Caco-2 (cell line): ENCODE results near the gene SIGLEC5. TPM values are rescaled to one million over a fixed set of nuclear protein-coding genes. Genes with fewer than 3 reads are reported as not detected.

Experiments
- BruUV-seq: library from RNA; stranded (reverse); fragments of 400-500 nt; replicated peaks from 2 replicates; lab custom pipeline; 2021; lab: Mats Ljungman, UMichigan
- CTCF ChIA-PET: fragments of 300-600 bp; sonication (Branson Sonifier 250); formaldehyde crosslinking; loops from one replicate; lab custom pipeline; 2022; ENCODE audit warnings: antibody characterized with exemption; lab: Charles Lee
- POLR2A ChIA-PET: fragments of 300-600 bp; sonication (Branson Sonifier 250); formaldehyde crosslinking; loops from one replicate; lab custom pipeline; 2022; ENCODE audit warnings: antibody characterized with exemption; lab: Charles Lee
- DNase-seq, 2 experiments: peaks; one replicate each; pipeline versions ENCODE4 v3.0.0 to v3.0.0-alpha.2; 2020 to 2022
- H3K27me3 ChIP-seq: replicated peaks from 2 replicates; pipeline ENCODE4 v1.6.0; 2011; ENCODE audit warnings: low read length; ENCODE audit not compliant: control insufficient read depth, insufficient read depth
- H3K36me3 ChIP-seq: 2 replicates; pipeline ENCODE4 v1.5.1; 2011; ENCODE audit warnings: low read length; ENCODE audit not compliant: control insufficient read depth, insufficient read depth
- H3K4me1 ChIP-seq: fragments of 250-450 bp; sonication (Bioruptor Pico); 2 replicates; pipeline ENCODE4 v1.5.1; 2020; ENCODE audit warnings: mild to moderate bottlenecking
- H3K4me3 ChIP-seq: 2 replicates; pipeline ENCODE4 v1.5.1; 2011; ENCODE audit warnings: low read depth, mild to moderate bottlenecking, control low read depth, low read length
- H3K9me3 ChIP-seq: fragments of 250-450 bp; sonication (Bioruptor Pico); 2 replicates; pipeline ENCODE4 v1.5.1; 2020; ENCODE audit warnings: mild to moderate bottlenecking, moderate library complexity
- H3K27ac Mint-ChIP-seq: one replicate; pipeline ENCODE4 v1.8.0; 2022; ENCODE audit warnings: mixed read lengths; ENCODE audit not compliant: unreplicated experiment
- H3K27me3 Mint-ChIP-seq: one replicate; pipeline ENCODE4 v1.8.0; 2022; ENCODE audit warnings: mixed read lengths; ENCODE audit not compliant: insufficient read depth, unreplicated experiment
- H3K36me3 Mint-ChIP-seq: one replicate; pipeline ENCODE4 v1.8.0; 2022; ENCODE audit warnings: mild to moderate bottlenecking, mixed read lengths; ENCODE audit not compliant: insufficient read depth, unreplicated experiment
- H3K4me1 Mint-ChIP-seq: one replicate; pipeline ENCODE4 v1.8.0; 2022; ENCODE audit warnings: low read depth, mixed read lengths; ENCODE audit not compliant: unreplicated experiment
- H3K4me3 Mint-ChIP-seq: one replicate; pipeline ENCODE4 v1.8.0; 2022; ENCODE audit warnings: mild to moderate bottlenecking, moderate library complexity, mixed read lengths; ENCODE audit not compliant: unreplicated experiment
- H3K9me3 Mint-ChIP-seq: one replicate; pipeline ENCODE4 v1.8.0; 2022; ENCODE audit warnings: mixed read lengths; ENCODE audit not compliant: unreplicated experiment
- intact Hi-C: fragments of 100-400 bp; cut with micrococcal nuclease; formaldehyde crosslinking; loops from one replicate; pipeline ENCODE4 v1.10.0; 2022; ENCODE audit not compliant: unreplicated experiment
- total RNA-seq: library from RNA; stranded (reverse); gene quantifications from 2 replicates; pipeline ENCODE4 v1.2.3, GENCODE V29; 2022
- TF ChIP-seq, protein P1 (sequence below), 2 experiments: fragments of 200-600 bp in 1 of 2; IDR thresholded peaks; 1 replicate in 1 of 2; 2 replicates in 1 of 2; pipeline versions ENCODE4 v1.5.1 to v1.8.0; 2011 to 2022; ENCODE audit warnings: antibody characterized with exemption in 1 of 2, control low read depth in 1 of 2, inconsistent platforms in 1 of 2, low read depth in 1 of 2, low read length in 1 of 2, mild to moderate bottlenecking in 1 of 2, moderate library complexity in 1 of 2; ENCODE audit not compliant: insufficient read depth in 1 of 2, severe bottlenecking in 1 of 2, unreplicated experiment in 1 of 2

The SIGLEC5 gene
- total RNA-seq, 1 experiment from 2014 or later, result not detected

DNA sequence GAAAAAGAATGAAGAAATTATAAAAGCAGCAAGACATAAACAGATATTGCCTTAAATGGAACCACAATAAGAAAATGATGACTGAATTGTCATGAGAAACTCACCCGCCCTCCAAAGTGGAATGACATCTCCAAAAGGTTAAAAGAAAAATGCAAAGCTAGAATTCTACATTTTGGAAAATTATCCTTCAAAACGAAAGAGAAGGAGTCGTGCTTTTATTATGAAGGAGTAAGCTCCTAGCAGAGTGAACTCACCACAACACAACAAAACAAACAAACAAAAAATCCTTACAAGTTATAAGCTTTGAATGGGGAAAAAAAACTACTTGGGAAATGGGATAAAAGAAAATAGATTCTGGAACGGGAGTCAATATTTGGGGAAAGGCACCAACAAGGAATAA lies 9.7 kb upstream of the SIGLEC5 start:
- POLR2A ChIA-PET, result no interaction called here
- Mint-ChIP-seq H3K27me3 (peaks cover 12% of the 10 kb centered on the region), H3K27ac (no peak overlapping the region), H3K4me3 (no peak overlapping the region), H3K4me1 (peaks cover 6% of the 10 kb centered on the region), H3K36me3 (no peaks in the 10 kb centered on the region), H3K9me3 (peaks cover 14% of the 10 kb centered on the region)
- no TSS peak for BruUV-seq
- no peaks in the 10 kb centered on the region for H3K27me3 ChIP-seq
- 0 out of 2 replicates have a peak, but pooled peaks cover 5% of the 10 kb centered on the region for H3K9me3 ChIP-seq
- CTCF ChIA-PET, result interaction anchor here (0.6 to 0.7 kb wide), 3 partner anchors 21 to 88 kb away, joined by 3 read pairs; no protein-coding TSS in a partner anchor
- 0 out of 2 replicates have a peak, but pooled peaks cover 3% of the 10 kb centered on the region for H3K4me1 ChIP-seq
- DNase-seq, result no peak
- TF ChIP-seq, protein P1, sequence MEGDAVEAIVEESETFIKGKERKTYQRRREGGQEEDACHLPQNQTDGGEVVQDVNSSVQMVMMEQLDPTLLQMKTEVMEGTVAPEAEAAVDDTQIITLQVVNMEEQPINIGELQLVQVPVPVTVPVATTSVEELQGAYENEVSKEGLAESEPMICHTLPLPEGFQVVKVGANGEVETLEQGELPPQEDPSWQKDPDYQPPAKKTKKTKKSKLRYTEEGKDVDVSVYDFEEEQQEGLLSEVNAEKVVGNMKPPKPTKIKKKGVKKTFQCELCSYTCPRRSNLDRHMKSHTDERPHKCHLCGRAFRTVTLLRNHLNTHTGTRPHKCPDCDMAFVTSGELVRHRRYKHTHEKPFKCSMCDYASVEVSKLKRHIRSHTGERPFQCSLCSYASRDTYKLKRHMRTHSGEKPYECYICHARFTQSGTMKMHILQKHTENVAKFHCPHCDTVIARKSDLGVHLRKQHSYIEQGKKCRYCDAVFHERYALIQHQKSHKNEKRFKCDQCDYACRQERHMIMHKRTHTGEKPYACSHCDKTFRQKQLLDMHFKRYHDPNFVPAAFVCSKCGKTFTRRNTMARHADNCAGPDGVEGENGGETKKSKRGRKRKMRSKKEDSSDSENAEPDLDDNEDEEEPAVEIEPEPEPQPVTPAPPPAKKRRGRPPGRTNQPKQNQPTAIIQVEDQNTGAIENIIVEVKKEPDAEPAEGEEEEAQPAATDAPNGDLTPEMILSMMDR (IDR thresholded peaks at IDR 0.05; ENCODE audit: insufficient read depth in 1 of 2, low read depth in 1 of 2, low read length in 1 of 2, severe bottlenecking in 1 of 2, unreplicated experiment in 1 of 2), result no peak
- intact Hi-C loops, result no loop called here
- H3K4me3 ChIP-seq, result no peak overlapping the region
- no peaks in the 10 kb centered on the region for H3K36me3 ChIP-seq

DNA sequence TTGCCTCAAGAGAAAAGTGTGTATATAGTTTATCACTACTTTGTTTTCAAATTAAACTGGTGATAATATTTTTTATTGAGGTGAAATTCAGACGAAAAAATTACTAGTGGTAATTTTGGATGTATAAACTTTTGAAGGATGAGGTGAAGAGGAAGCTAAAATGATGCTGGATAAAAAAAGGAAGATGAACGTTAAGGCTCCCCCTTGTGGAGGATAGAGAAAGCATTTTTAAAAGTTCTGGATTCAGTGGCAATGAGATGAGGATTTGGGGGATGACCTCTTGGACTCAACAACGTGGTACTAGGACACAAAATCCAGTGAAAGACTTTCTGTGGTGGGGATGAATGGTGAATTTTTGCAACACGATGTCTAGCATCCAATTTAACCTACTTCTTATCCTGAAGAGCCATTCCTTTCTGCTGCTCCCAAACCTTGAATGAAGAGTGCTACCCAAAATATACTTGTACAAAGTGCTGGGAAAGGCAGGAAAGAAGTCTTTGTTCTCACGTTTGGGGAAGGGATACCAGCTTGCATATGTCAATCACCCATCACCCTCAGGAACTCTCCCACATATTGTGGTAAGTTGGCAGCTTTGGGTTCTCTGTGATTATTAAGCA lies 7.3 kb upstream of the SIGLEC5 start:
- no peaks in the 10 kb centered on the region for H3K36me3 Mint-ChIP-seq
- CTCF ChIA-PET, result no interaction called here
- no peak overlapping the region for H3K27ac Mint-ChIP-seq
- H3K27me3 ChIP-seq, result no peaks in the 10 kb centered on the region
- H3K4me3 Mint-ChIP-seq, result no peak overlapping the region
- H3K4me1 Mint-ChIP-seq, result no peaks in the 10 kb centered on the region
- no TSS peak for BruUV-seq
- intact Hi-C loops, result no loop called here
- peaks cover 14% of the 10 kb centered on the region for H3K9me3 Mint-ChIP-seq
- DNase-seq, result no peak
- no peak overlapping the region for H3K4me3 ChIP-seq
- no peaks in the 10 kb centered on the region for H3K36me3 ChIP-seq
- POLR2A ChIA-PET, result no interaction called here
- H3K9me3 ChIP-seq, result 0 out of 2 replicates have a peak, but pooled peaks cover 5% of the 10 kb centered on the region
- TF ChIP-seq, protein P1 (IDR thresholded peaks at IDR 0.05; ENCODE audit: insufficient read depth in 1 of 2, low read depth in 1 of 2, low read length in 1 of 2, severe bottlenecking in 1 of 2, unreplicated experiment in 1 of 2), result peak; percentile 14 to 45
- H3K4me1 ChIP-seq, result no peaks in the 10 kb centered on the region
- peaks cover 5% of the 10 kb centered on the region for H3K27me3 Mint-ChIP-seq

DNA sequence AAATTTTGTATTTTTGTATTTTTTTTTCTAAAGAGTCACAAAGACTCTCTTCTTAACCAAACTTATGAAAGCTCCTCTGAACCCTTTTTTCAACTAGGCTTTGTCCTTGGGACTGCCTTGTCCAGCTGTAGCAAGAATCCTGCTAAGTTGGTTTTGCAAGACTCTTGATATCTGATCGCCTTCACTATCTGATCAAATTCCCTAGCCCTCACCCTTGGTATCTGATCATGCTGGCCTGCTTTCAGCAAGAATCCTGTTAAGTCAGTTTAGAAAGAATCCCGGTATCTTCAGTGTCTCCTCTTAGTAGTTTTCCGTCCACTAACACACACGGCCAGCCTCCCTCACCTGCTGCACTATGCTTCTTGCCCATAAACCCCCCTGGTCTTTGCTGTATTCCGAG lies 1.9 kb upstream of the SIGLEC5 start:
- peaks cover 8% of the 10 kb centered on the region for H3K9me3 Mint-ChIP-seq

More for the DNA sequence above, 1.9 kb upstream of the SIGLEC5 start:
- H3K4me3 Mint-ChIP-seq, result no peak overlapping the region
- no peak overlapping the region for H3K27ac Mint-ChIP-seq
- TF ChIP-seq, protein P1 (IDR thresholded peaks at IDR 0.05; ENCODE audit: insufficient read depth in 1 of 2, low read depth in 1 of 2, low read length in 1 of 2, severe bottlenecking in 1 of 2, unreplicated experiment in 1 of 2), result no peak
- H3K36me3 Mint-ChIP-seq, result no peaks in the 10 kb centered on the region
- peak; percentile 16 to 47 for DNase-seq
- Histone ChIP-seq H3K36me3 (no peaks in the 10 kb centered on the region), H3K27me3 (no peaks in the 10 kb centered on the region), H3K9me3 (no peaks in the 10 kb centered on the region), H3K4me1 (0 out of 2 replicates have a peak, but pooled peaks cover 3% of the 10 kb centered on the region), H3K4me3 (no peak overlapping the region)
- ChIA-PET POLR2A (no interaction called here), CTCF (no interaction called here)
- no TSS peak for BruUV-seq
- peaks cover 10% of the 10 kb centered on the region for H3K27me3 Mint-ChIP-seq
- H3K4me1 Mint-ChIP-seq, result no peaks in the 10 kb centered on the region
- intact Hi-C loops, result no loop called here
